Naive B cell (primary cell): ENCODE measurements around the gene TDRD1. TPM values are rescaled to one million over a fixed set of nuclear protein-coding genes. Genes with fewer than 3 reads are reported as not detected.
A peak's percentile ranks its signal among the peaks of the same experiment; 100 is the strongest.

ENCODE experiments used
- ATAC-seq, 2 donors: fragments of 150-1000 bp; cut with Tn5 transposase; 2 replicates each; pipeline ENCODE4 v1.10.0; 2021; ENCODE audit warnings: low read depth in 2 of 2, mild to moderate bottlenecking in 2 of 2, moderate library complexity in 2 of 2
- DNase-seq: peaks from one replicate; pipeline ENCODE4 v3.0.0; 2022
- H3K27ac Mint-ChIP-seq, 6 donors: one replicate each; pipeline ENCODE4 v1.8.0; 2020 to 2022; ENCODE audit warnings: mild to moderate bottlenecking in 6 of 6, mixed read lengths in 6 of 6, moderate library complexity in 5 of 6, inconsistent platforms in 2 of 6
- H3K27me3 Mint-ChIP-seq, 3 donors: one replicate each; pipeline ENCODE4 v1.8.0; 2021 to 2022; ENCODE audit warnings: mixed read lengths in 3 of 3, mild to moderate bottlenecking in 1 of 3
- H3K36me3 Mint-ChIP-seq, 2 donors: one replicate each; pipeline ENCODE4 v1.8.0; 2020 to 2022; ENCODE audit warnings: mixed read lengths in 2 of 2, inconsistent platforms in 1 of 2, mild to moderate bottlenecking in 1 of 2
- H3K4me1 Mint-ChIP-seq, 3 donors: one replicate each; pipeline ENCODE4 v1.8.0; 2020 to 2022; ENCODE audit warnings: mixed read lengths in 3 of 3, inconsistent platforms in 1 of 3, mild to moderate bottlenecking in 1 of 3, moderate library complexity in 1 of 3
- H3K4me3 Mint-ChIP-seq, 8 donors: one replicate each; pipeline ENCODE4 v1.8.0; 2020 to 2022; ENCODE audit warnings: mild to moderate bottlenecking in 8 of 8, mixed read lengths in 8 of 8, moderate library complexity in 8 of 8, inconsistent platforms in 2 of 8
- H3K9me3 Mint-ChIP-seq, 7 donors: one replicate each; pipeline ENCODE4 v1.8.0; 2020 to 2022; ENCODE audit warnings: mixed read lengths in 7 of 7, mild to moderate bottlenecking in 5 of 7, inconsistent platforms in 2 of 7, moderate library complexity in 1 of 7
- polyA plus RNA-seq, 6 donors: library from polyadenylated mRNA; unstranded; fragments of 300-500 nt; fragmentation: Illumina TruSeq; gene quantifications; one replicate each; pipeline ENCODE4 v1.2.3, GENCODE V29; 2021; ENCODE audit warnings: low read depth in 6 of 6

TDRD1 gene
- polyA plus RNA-seq, 6 donors from 2014 or later: 0.75 TPM; not detected in 5

GRCh38 chr10:114181971-114182370, 2.8 kb downstream of the TDRD1 start:
- Mint-ChIP-seq H3K4me1 (no peaks in the 10 kb centered on the region), H3K36me3 (no peaks in the 10 kb centered on the region), H3K9me3 (no peaks in the 10 kb centered on the region), H3K27ac (no peak overlapping the region), H3K27me3 (peaks cover 0 to 7% (median 0%) of the 10 kb centered on the region in 3 donors), H3K4me3 (no peak overlapping the region)
- no peak for DNase-seq
- no peak for ATAC-seq

DNA sequence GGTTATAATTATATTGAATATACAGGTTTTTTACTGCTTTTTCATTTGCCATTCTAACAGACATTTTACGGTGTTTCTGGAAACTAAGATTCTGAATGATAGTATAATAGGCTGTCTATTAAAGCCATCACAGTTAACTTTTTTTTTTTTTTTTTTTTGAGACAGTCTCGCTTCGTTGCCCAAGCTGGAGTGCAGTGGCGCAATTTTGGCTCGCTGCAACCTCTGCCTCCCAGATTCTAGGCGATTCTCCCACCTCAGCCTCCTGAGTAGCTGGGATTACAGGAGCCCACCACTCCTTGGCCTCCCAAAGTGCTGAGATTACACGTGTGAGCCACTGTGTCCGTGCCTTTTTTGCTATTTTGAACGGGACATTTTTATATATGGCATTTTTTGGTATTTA, 4.4 kb downstream of the TDRD1 start:
- Mint-ChIP-seq H3K36me3 (no peaks in the 10 kb centered on the region), H3K4me3 (no peak overlapping the region), H3K27me3 (peaks cover 0 to 7% (median 0%) of the 10 kb centered on the region in 3 donors), H3K9me3 (no peaks in the 10 kb centered on the region), H3K4me1 (peaks cover 0 to 5% (median 0%) of the 10 kb centered on the region in 3 donors), H3K27ac (no peak overlapping the region)
- ATAC-seq (no peak), DNase-seq (no peak)

DNA sequence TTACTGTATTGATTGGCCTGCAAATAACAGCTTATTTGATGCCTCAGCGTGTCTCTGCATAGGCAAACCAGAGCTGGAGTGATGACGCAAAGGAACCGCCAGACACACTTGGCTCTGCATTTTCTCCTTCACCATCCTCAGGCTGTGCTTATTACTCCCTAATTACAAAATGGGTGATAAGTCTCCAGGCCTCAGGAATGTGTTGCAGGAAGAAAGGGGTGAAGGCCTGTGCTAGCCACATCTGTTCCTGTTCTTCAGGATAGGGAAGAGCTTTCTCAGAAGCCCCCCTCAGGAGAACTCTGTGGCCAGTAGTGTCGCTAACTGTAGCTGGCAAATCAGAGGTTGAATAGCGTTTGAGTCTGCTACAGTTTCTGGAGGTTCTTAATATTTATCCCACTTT, 5.1 kb downstream of the TDRD1 start:
- H3K36me3 Mint-ChIP-seq: no peaks in the 10 kb centered on the region
- peaks cover 0 to 5% (median 0%) of the 10 kb centered on the region in 3 donors for H3K4me1 Mint-ChIP-seq
- no peak overlapping the region for H3K4me3 Mint-ChIP-seq
- ATAC-seq (no peak), DNase-seq (no peak)
- peaks cover 0 to 1% (median 0%) of the 10 kb centered on the region in 3 donors for H3K27me3 Mint-ChIP-seq
- no peaks in the 10 kb centered on the region for H3K9me3 Mint-ChIP-seq
- no peak overlapping the region for H3K27ac Mint-ChIP-seq

GRCh38 chr10:114188001-114188400, 8.8 kb downstream of the TDRD1 start:
- H3K27me3 Mint-ChIP-seq: no peaks in the 10 kb centered on the region
- ATAC-seq (peak; percentile 38 to 62), DNase-seq (no peak)
- H3K4me3 Mint-ChIP-seq: peak overlapping the region in 1 of 8 donors; percentile 42
- no peak overlapping the region for H3K27ac Mint-ChIP-seq
- H3K9me3 Mint-ChIP-seq: no peaks in the 10 kb centered on the region
- no peaks in the 10 kb centered on the region for H3K36me3 Mint-ChIP-seq
- peaks cover 0 to 5% (median 0%) of the 10 kb centered on the region in 3 donors for H3K4me1 Mint-ChIP-seq

DNA sequence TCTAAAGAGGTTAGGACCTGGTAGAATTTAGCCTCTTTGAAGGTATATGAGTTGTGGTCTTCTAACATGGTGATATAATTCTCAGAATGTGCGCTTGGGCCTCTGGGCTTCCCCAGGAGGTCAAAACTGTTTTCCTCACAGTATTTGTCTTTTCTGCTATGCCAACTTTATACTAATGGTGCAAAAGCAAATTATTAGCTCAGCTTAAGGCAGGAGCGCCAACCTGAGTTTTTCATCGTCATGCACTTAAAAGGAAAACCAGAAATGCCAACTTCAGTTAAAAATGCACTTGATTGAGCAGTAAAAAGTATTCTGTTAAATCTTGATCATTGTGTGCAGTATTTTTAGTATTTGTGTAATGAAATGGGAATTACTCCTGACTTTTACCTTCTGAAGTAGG, 9.7 kb downstream of the TDRD1 start:
- H3K4me3 Mint-ChIP-seq: no peak overlapping the region
- H3K27ac Mint-ChIP-seq: no peak overlapping the region
- DNase-seq (no peak), ATAC-seq (no peak)
- no peaks in the 10 kb centered on the region for H3K36me3 Mint-ChIP-seq
- H3K9me3 Mint-ChIP-seq: no peaks in the 10 kb centered on the region
- H3K27me3 Mint-ChIP-seq: peaks cover 0 to 5% (median 0%) of the 10 kb centered on the region in 3 donors
- peaks cover 0 to 5% (median 0%) of the 10 kb centered on the region in 3 donors for H3K4me1 Mint-ChIP-seq

DNA sequence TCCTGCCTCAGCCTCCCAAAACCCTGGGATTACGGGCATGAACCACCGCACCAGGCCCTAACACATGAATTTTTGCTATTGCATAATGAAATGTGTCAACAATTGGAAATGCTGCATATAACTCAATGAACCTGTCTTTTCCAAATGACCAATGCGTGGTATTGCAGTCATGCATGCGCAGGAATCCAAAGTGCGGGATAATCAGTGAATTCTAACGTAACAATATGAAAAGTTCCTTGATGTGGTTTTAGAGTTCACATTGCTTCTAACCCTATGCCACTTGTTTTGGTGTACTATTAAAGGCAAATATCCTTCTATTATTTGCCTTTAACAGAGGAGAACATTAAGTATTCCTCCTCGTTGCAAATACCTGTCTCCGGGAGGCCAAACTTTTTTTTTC, 10.5 kb downstream of the TDRD1 start:
- peaks cover 0 to 5% (median 0%) of the 10 kb centered on the region in 3 donors for H3K4me1 Mint-ChIP-seq
- H3K27ac Mint-ChIP-seq: no peak overlapping the region
- DNase-seq (no peak), ATAC-seq (no peak)
- peaks cover 0 to 5% (median 0%) of the 10 kb centered on the region in 3 donors for H3K27me3 Mint-ChIP-seq
- H3K4me3 Mint-ChIP-seq: no peak overlapping the region
- H3K36me3 Mint-ChIP-seq: no peaks in the 10 kb centered on the region
- no peaks in the 10 kb centered on the region for H3K9me3 Mint-ChIP-seq

DNA sequence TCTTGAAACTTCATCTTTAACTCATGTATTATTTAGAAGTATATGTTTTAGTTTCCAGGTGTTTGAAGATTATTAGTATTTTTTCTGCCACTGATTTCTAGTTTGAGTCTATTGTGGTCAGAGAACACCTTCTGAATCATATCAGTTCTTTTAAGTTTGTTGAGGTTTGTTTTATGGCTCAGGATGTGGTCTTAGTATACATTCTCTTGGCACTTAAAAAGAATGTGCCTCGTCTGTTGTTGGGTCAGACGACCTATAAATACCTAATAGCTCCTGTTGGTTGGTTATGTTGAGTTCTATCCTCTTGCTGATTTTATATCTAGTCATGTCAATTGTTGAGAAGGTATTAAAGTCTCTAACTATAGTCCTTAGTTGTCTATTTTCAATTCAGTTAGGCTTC, 15.9 kb downstream of the TDRD1 start:
- Mint-ChIP-seq H3K4me1 (no peaks in the 10 kb centered on the region), H3K9me3 (no peaks in the 10 kb centered on the region), H3K4me3 (no peak overlapping the region), H3K27ac (no peak overlapping the region), H3K36me3 (no peaks in the 10 kb centered on the region), H3K27me3 (peaks cover 0 to 25% (median 14%) of the 10 kb centered on the region in 3 donors)
- no peak for ATAC-seq
- no peak for DNase-seq

- Mint-ChIP-seq H3K27ac (peak overlapping the region in 1 of 6 donors; percentile 63), H3K36me3 (no peaks in the 10 kb centered on the region), H3K9me3 (no peaks in the 10 kb centered on the region), H3K27me3 (peaks cover 0 to 25% (median 13%) of the 10 kb centered on the region in 3 donors), H3K4me1 (no peaks in the 10 kb centered on the region), H3K4me3 (no peak overlapping the region)
- DNase-seq (no peak), ATAC-seq (no peak)
These were observed 20.1 kb downstream of the TDRD1 start for GRCh38 chr10:114199239-114199638.

- no peak overlapping the region for H3K27ac Mint-ChIP-seq
- ATAC-seq (no peak), DNase-seq (no peak)
- H3K9me3 Mint-ChIP-seq: no peaks in the 10 kb centered on the region
- peaks cover 3 to 10% (median 9%) of the 10 kb centered on the region in 3 donors for H3K27me3 Mint-ChIP-seq
- H3K4me3 Mint-ChIP-seq: no peak overlapping the region
- H3K4me1 Mint-ChIP-seq: no peaks in the 10 kb centered on the region
- H3K36me3 Mint-ChIP-seq: no peaks in the 10 kb centered on the region
These were observed 23.7 kb downstream of the TDRD1 start for GRCh38 chr10:114202812-114203211.

DNA sequence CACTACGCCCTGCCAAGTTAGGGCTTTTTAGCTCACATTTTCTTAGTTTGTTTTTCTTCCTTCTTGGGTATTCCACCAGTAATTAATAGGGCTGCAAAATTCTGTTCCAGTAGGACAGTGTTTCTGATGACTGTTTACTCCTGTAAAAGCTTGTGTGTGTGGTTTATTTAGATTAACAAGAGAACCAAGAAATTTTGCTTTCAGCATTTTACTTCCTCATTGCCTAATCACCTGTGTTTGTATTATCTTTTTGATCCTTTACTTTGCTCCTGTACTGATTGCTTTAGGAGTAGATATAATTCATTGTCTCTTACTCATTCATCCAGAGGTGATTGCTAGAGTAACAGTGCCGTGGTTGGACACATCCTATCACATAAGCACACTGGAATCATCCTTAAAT, 27.7 kb downstream of the TDRD1 start:
- DNase-seq: no peak
- no peak overlapping the region for H3K27ac Mint-ChIP-seq
- H3K4me3 Mint-ChIP-seq: no peak overlapping the region
- no peak for ATAC-seq
- H3K27me3 Mint-ChIP-seq: peaks cover 0 to 3% (median 0%) of the 10 kb centered on the region in 3 donors
- no peaks in the 10 kb centered on the region for H3K9me3 Mint-ChIP-seq
- H3K4me1 Mint-ChIP-seq: no peaks in the 10 kb centered on the region
- no peaks in the 10 kb centered on the region for H3K36me3 Mint-ChIP-seq

DNA sequence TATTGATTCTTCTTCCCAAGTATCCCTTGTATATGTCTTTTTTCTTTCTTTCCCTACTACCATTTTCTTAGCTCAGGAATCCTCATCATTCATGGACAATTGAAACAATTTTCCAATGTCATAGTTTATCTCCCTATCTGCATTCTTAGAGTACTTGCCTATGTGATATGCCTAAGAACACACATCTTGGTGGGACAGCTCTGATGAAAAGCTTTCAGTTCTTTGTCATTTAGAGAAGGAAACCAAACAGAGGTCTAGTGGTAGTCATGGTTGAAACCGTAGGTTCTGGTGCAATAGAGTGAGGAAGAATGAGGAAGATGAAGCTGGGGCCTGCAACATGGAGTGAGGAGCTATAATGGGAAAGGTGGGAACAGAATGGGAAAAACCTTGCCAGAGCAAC, 28.2 kb downstream of the TDRD1 start:
- DNase-seq (no peak), ATAC-seq (no peak)
- no peaks in the 10 kb centered on the region for H3K9me3 Mint-ChIP-seq
- no peak overlapping the region for H3K27ac Mint-ChIP-seq
- no peak overlapping the region for H3K4me3 Mint-ChIP-seq
- peaks cover 0 to 3% (median 0%) of the 10 kb centered on the region in 3 donors for H3K27me3 Mint-ChIP-seq
- no peaks in the 10 kb centered on the region for H3K36me3 Mint-ChIP-seq
- no peaks in the 10 kb centered on the region for H3K4me1 Mint-ChIP-seq

GRCh38 chr10:114208351-114208750, 29.2 kb downstream of the TDRD1 start:
- Mint-ChIP-seq H3K27me3 (peaks cover 0 to 3% (median 0%) of the 10 kb centered on the region in 3 donors), H3K4me1 (no peaks in the 10 kb centered on the region), H3K27ac (no peak overlapping the region), H3K9me3 (no peaks in the 10 kb centered on the region), H3K4me3 (no peak overlapping the region), H3K36me3 (no peaks in the 10 kb centered on the region)
- ATAC-seq: no peak
- no peak for DNase-seq

GRCh38 chr10:114212153-114212552, 33.0 kb downstream of the TDRD1 start:
- ATAC-seq: no peak
- H3K4me1 Mint-ChIP-seq: no peaks in the 10 kb centered on the region
- no peak for DNase-seq

GRCh38 chr10:114215033-114215432, 35.9 kb downstream of the TDRD1 start:
- Mint-ChIP-seq H3K36me3 (no peaks in the 10 kb centered on the region), H3K4me3 (no peak overlapping the region), H3K4me1 (no peaks in the 10 kb centered on the region), H3K27me3 (peaks cover 0 to 12% (median 7%) of the 10 kb centered on the region in 3 donors), H3K9me3 (peaks cover 0 to 5% (median 0%) of the 10 kb centered on the region in 7 donors), H3K27ac (no peak overlapping the region)
- no peak for DNase-seq
- no peak for ATAC-seq

More at GRCh38 chr10:114212153-114212552, 33.0 kb downstream of the TDRD1 start:
- Mint-ChIP-seq H3K36me3 (no peaks in the 10 kb centered on the region), H3K4me3 (no peak overlapping the region), H3K27ac (no peak overlapping the region), H3K27me3 (peaks cover 0 to 7% (median 6%) of the 10 kb centered on the region in 3 donors), H3K9me3 (peaks cover 0 to 5% (median 0%) of the 10 kb centered on the region in 7 donors)

DNA sequence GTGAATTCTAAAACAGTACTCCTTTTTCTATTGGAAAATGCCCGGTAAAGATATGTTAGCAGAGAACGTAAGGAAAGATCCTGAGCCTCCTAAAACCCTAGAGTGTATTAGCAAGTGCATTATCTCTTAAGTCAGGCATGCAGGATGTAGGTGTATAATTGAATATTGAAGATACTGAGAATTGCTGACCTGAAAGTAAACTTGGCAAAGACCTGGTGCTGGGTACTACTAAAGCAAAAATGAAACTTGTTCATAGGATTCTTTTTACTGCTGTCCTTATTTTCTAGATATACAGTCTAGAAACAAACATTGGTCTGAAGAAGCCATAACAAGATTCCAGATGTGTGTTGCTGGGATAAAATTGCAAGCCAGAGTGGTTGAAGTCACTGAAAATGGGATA, 41.1 kb downstream of the TDRD1 start:
- ATAC-seq: no peak
- Mint-ChIP-seq H3K27me3 (peaks cover 7 to 20% (median 10%) of the 10 kb centered on the region in 3 donors), H3K4me1 (no peaks in the 10 kb centered on the region), H3K4me3 (no peak overlapping the region), H3K27ac (no peak overlapping the region), H3K9me3 (peaks cover 0 to 1% (median 0%) of the 10 kb centered on the region in 7 donors), H3K36me3 (no peaks in the 10 kb centered on the region)
- no peak for DNase-seq
